Neural progenitor cell (in vitro differentiated cells): ENCODE measurements around the gene OTOS. TPM values are rescaled to one million over a fixed set of nuclear protein-coding genes. Genes with fewer than 3 reads are reported as not detected.

Source experiments
- DNase-seq: peaks from one replicate; pipeline ENCODE4 v3.0.0-alpha.2; 2016; ENCODE audit warnings: low spot score
- H2AFZ ChIP-seq: fragments of 200-600 bp; sonication (generic); replicated peaks from 2 replicates; pipeline ENCODE4 v1.6.1; 2016; ENCODE audit warnings: antibody characterized with exemption
- H3F3A ChIP-seq: fragments of 200-600 bp; sonication (generic); 2 replicates; pipeline ENCODE4 v1.6.1; 2016; ENCODE audit warnings: antibody characterized with exemption, low read depth
- H3K27ac ChIP-seq: fragments of 200-600 bp; sonication (generic); 2 replicates; pipeline ENCODE4 v1.5.1; 2016; ENCODE audit warnings: mild to moderate bottlenecking
- H3K27me3 ChIP-seq: fragments of 200-600 bp; sonication (generic); 2 replicates; pipeline ENCODE4 v1.6.1; 2016; ENCODE audit warnings: mild to moderate bottlenecking, moderate library complexity
- H3K36me3 ChIP-seq: fragments of 200-600 bp; sonication (generic); 2 replicates; pipeline ENCODE4 v1.5.1; 2016
- H3K4me1 ChIP-seq: fragments of 200-600 bp; sonication (generic); 2 replicates; pipeline ENCODE4 v1.6.1; 2016; ENCODE audit warnings: mixed run types
- H3K4me2 ChIP-seq: fragments of 200-600 bp; sonication (generic); 2 replicates; pipeline ENCODE4 v1.6.1; 2016
- H3K4me3 ChIP-seq: fragments of 200-600 bp; sonication (generic); 2 replicates; pipeline ENCODE4 v1.5.1; 2016
- H3K79me2 ChIP-seq: fragments of 200-600 bp; sonication (generic); 2 replicates; pipeline ENCODE4 v1.6.1; 2016; ENCODE audit warnings: low read depth
- H3K9ac ChIP-seq: fragments of 200-600 bp; sonication (generic); 2 replicates; pipeline ENCODE4 v1.6.1; 2016
- H3K9me3 ChIP-seq: fragments of 200-600 bp; sonication (generic); 2 replicates; pipeline ENCODE4 v1.5.1; 2016; ENCODE audit warnings: low read depth
- H4K20me1 ChIP-seq: fragments of 200-600 bp; sonication (generic); 2 replicates; pipeline ENCODE4 v1.6.1; 2016; ENCODE audit warnings: low read depth
- H3K27ac Mint-ChIP-seq: 3 replicates; pipeline ENCODE4 v1.8.0; 2021; ENCODE audit warnings: mixed read lengths
- H3K27me3 Mint-ChIP-seq: 2 replicates; pipeline ENCODE4 v1.8.0; 2022; ENCODE audit warnings: low read depth, mild to moderate bottlenecking, inconsistent platforms, moderate library complexity, mixed read lengths; ENCODE audit not compliant: insufficient read depth
- H3K36me3 Mint-ChIP-seq: 3 replicates; pipeline ENCODE4 v1.8.0; 2021; ENCODE audit warnings: mixed read lengths
- H3K4me1 Mint-ChIP-seq: 3 replicates; pipeline ENCODE4 v1.8.0; 2021; ENCODE audit warnings: mixed read lengths
- H3K4me3 Mint-ChIP-seq: 3 replicates; pipeline ENCODE4 v1.8.0; 2021; ENCODE audit warnings: mild to moderate bottlenecking, moderate library complexity, mixed read lengths
- H3K9me3 Mint-ChIP-seq: 3 replicates; pipeline ENCODE4 v1.8.0; 2020; ENCODE audit warnings: mixed read lengths
- CTCF ChIP-seq: fragments of 200-600 bp; sonication (generic); IDR thresholded peaks from 2 replicates; pipeline ENCODE4 v1.5.1; 2017; ENCODE audit warnings: antibody characterized with exemption, mild to moderate bottlenecking
- EZH2 ChIP-seq: fragments of 200-600 bp; sonication (generic); IDR thresholded peaks from 2 replicates; pipeline ENCODE4 v1.6.1; 2017; ENCODE audit warnings: antibody characterized with exemption, mild to moderate bottlenecking, moderate library complexity
- EZH2phosphoT487 ChIP-seq: fragments of 200-600 bp; sonication (generic); IDR thresholded peaks from 2 replicates; pipeline ENCODE4 v1.6.1; 2017; ENCODE audit warnings: antibody characterized with exemption
- total RNA-seq: library from RNA; depleted of rRNA; stranded (reverse); fragments of >200 nt; gene quantifications from 2 replicates; pipeline ENCODE4 v1.2.3, GENCODE V29; 2015; ENCODE audit warnings: low replicate concordance

OTOS gene
- total RNA-seq, 1 donor from 2014 or later = not detected

- no peak overlapping the region for H3K9ac ChIP-seq
Observed at GRCh38 chr2:240143801-240144648, 3.6 kb upstream of the OTOS start.

GRCh38 chr2:240143276-240143675, 2.8 kb upstream of the OTOS start:
- Histone ChIP-seq H3K27me3 (no peaks in the 10 kb centered on the region), H3K4me3 (no peak overlapping the region), H3K9me3 (no peaks in the 10 kb centered on the region), H3K27ac (no peak overlapping the region), H3K9ac (no peak overlapping the region), H3K79me2 (no peaks in the 10 kb centered on the region), H3F3A (peaks cover 21% of the 10 kb centered on the region), H2AFZ (no peak overlapping the region), H3K4me2 (no peak overlapping the region), H3K36me3 (no peaks in the 10 kb centered on the region), H4K20me1 (no peaks in the 10 kb centered on the region), H3K4me1 (peaks cover 18% of the 10 kb centered on the region)
- no peak for TF ChIP-seq CTCF
- no peak for TF ChIP-seq EZH2phosphoT487
- no peak for TF ChIP-seq EZH2
- H3K27me3 Mint-ChIP-seq = peaks cover 20% of the 10 kb centered on the region
- DNase-seq = no peak
- no peak overlapping the region for H3K27ac Mint-ChIP-seq
- no peak overlapping the region for H3K4me3 Mint-ChIP-seq
- peaks cover 19% of the 10 kb centered on the region for H3K4me1 Mint-ChIP-seq
- no peaks in the 10 kb centered on the region for H3K36me3 Mint-ChIP-seq
- peaks cover 4% of the 10 kb centered on the region for H3K9me3 Mint-ChIP-seq

More at GRCh38 chr2:240143801-240144648, 3.6 kb upstream of the OTOS start:
- H3K4me3 ChIP-seq = no peak overlapping the region
- H3K79me2 ChIP-seq = no peaks in the 10 kb centered on the region
- Mint-ChIP-seq H3K4me1 (peaks cover 16% of the 10 kb centered on the region), H3K4me3 (no peak overlapping the region), H3K27ac (no peak overlapping the region), H3K36me3 (no peaks in the 10 kb centered on the region), H3K27me3 (peaks cover 17% of the 10 kb centered on the region), H3K9me3 (peaks cover 4% of the 10 kb centered on the region)
- H2AFZ ChIP-seq = peak overlapping the region; percentile 13
- no peak overlapping the region for H3K27ac ChIP-seq
- peak; percentile 84 for TF ChIP-seq CTCF
- no peak for TF ChIP-seq EZH2
- no peak for TF ChIP-seq EZH2phosphoT487
- peaks cover 18% of the 10 kb centered on the region for H3K4me1 ChIP-seq
- H4K20me1 ChIP-seq = no peaks in the 10 kb centered on the region
- no peaks in the 10 kb centered on the region for H3K27me3 ChIP-seq
- peak; percentile 82 for DNase-seq
- H3K36me3 ChIP-seq = no peaks in the 10 kb centered on the region
- H3K4me2 ChIP-seq = peak overlapping the region; percentile 14
- peaks cover 21% of the 10 kb centered on the region for H3F3A ChIP-seq
- no peaks in the 10 kb centered on the region for H3K9me3 ChIP-seq

GRCh38 chr2:240142859-240143258, 2.4 kb upstream of the OTOS start:
- Mint-ChIP-seq H3K9me3 (peaks cover 4% of the 10 kb centered on the region), H3K4me3 (no peak overlapping the region), H3K4me1 (peaks cover 19% of the 10 kb centered on the region), H3K36me3 (no peaks in the 10 kb centered on the region), H3K27me3 (peaks cover 19% of the 10 kb centered on the region), H3K27ac (no peak overlapping the region)
- H3K9ac ChIP-seq = no peak overlapping the region
- H3K4me2 ChIP-seq = no peak overlapping the region
- no peak overlapping the region for H3K27ac ChIP-seq
- H3K36me3 ChIP-seq = no peaks in the 10 kb centered on the region
- no peak overlapping the region for H2AFZ ChIP-seq
- peaks cover 18% of the 10 kb centered on the region for H3F3A ChIP-seq
- H3K27me3 ChIP-seq = peaks cover 3% of the 10 kb centered on the region
- no peaks in the 10 kb centered on the region for H3K79me2 ChIP-seq
- no peaks in the 10 kb centered on the region for H3K9me3 ChIP-seq
- DNase-seq = no peak
- H4K20me1 ChIP-seq = no peaks in the 10 kb centered on the region
- peaks cover 18% of the 10 kb centered on the region for H3K4me1 ChIP-seq
- TF ChIP-seq CTCF (no peak), EZH2 (no peak), EZH2phosphoT487 (no peak)
- no peak overlapping the region for H3K4me3 ChIP-seq
